ENCODE results near the gene COL1A2.

The COL1A2 gene

GRCh38 chr7:94422136-94422535, 27.4 kb downstream of the COL1A2 start:
- no peak overlapping the region for H3K4me2 ChIP-seq (ENCODE audit: low read depth, low read length, poor library complexity, severe bottlenecking)
- no peaks in the 10 kb centered on the region for H4K20me1 ChIP-seq (ENCODE audit: insufficient read depth, low read length, poor library complexity, severe bottlenecking)
- H3K4me3 ChIP-seq (ENCODE audit: low read length, poor library complexity, severe bottlenecking), result no peak overlapping the region
- H3K4me1 ChIP-seq (ENCODE audit: insufficient read depth, low read length, poor library complexity, severe bottlenecking), result no peaks in the 10 kb centered on the region
- no peaks in the 10 kb centered on the region for H3K9me3 ChIP-seq (ENCODE audit: insufficient read depth, low read depth, low read length)
- H3K36me3 ChIP-seq (ENCODE audit: insufficient read depth, low read length), result no peaks in the 10 kb centered on the region
- no peak for TF ChIP-seq CTCF (conservative IDR thresholded peaks at IDR 0.05; ENCODE audit: low read length)
- no peak for TF ChIP-seq EZH2phosphoT487 (IDR thresholded peaks at IDR 0.05; ENCODE audit: borderline replicate concordance)
- H3K9ac ChIP-seq (ENCODE audit: low read depth, low read length, poor library complexity, severe bottlenecking), result no peak overlapping the region
- no peaks in the 10 kb centered on the region for H3K9me2 ChIP-seq (replicated peaks; ENCODE audit: low read depth, low read length)
- no peak overlapping the region for H2AFZ ChIP-seq (ENCODE audit: low read length)
- H3K79me2 ChIP-seq (ENCODE audit: insufficient read depth, low read length), result no peaks in the 10 kb centered on the region
- no peaks in the 10 kb centered on the region for H3K27me3 ChIP-seq (ENCODE audit: insufficient read depth, low read length, poor library complexity, severe bottlenecking)
- no peaks in the 10 kb centered on the region for H3F3A ChIP-seq (ENCODE audit: low read depth)

DNA sequence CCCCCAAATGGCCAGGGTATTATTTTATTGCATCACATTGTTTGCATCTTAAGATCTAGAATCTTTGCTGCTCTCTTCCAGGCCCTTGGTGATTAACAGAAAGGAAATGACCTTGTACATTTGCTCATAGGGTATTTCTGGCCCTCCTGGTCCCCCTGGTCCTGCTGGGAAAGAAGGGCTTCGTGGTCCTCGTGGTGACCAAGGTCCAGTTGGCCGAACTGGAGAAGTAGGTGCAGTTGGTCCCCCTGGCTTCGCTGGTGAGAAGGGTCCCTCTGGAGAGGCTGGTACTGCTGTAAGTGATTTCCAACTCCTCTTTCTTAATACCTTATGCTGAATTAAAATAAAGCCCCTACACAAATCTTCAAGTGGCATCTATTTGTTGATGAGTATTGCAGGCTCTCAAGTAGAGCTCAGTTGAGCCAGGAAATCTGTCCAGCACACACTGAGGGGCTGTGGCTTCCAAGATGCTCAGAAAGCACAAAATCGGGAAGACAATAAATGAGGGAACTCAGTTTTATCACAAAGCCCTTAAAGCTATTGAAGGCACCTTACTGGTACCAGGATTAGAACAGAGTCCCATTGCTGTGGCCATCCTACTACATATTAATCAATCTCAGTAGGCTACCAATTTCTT, 28.2 kb downstream of the COL1A2 start:
- Histone ChIP-seq H3K36me3 (ENCODE audit: insufficient read depth, low read length) (no peaks in the 10 kb centered on the region), H3K4me2 (ENCODE audit: low read depth, low read length, poor library complexity, severe bottlenecking) (no peak overlapping the region), H3F3A (ENCODE audit: low read depth) (no peaks in the 10 kb centered on the region)

DNA sequence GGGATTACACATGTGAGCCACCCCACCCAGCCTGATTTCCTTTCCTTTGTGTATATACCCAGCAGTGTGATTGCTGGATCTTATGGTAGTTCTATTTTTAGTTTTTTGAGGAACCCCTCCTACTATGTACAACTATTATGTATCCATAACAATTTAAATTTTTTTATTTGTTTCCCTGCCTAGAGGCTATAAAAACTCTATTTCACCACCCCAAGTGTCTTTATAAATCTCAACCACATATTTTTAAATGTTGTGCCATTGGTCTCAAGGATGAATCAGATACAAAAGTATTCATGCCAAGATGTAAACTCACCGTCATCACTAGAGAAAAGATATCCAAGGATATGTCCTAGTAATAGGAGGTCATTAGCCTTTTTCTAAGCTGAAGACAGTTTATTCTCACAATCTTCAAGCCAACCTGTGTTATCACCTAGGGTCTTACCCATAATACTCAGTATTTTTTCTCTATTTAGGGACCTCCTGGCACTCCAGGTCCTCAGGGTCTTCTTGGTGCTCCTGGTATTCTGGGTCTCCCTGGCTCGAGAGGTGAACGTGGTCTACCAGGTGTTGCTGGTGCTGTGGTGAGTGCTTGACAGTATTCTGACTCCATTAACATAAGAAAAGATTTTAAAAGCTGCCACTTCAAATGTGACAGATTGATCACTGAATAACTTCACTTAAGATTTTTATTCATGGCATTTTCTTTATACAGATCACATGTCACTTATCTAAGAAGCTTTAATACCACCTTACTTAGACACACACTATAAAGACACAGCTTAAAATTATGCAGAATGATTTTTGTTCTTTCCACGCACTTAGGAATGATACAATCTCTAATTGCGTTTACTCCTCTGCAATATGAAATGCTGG, 29.4 kb downstream of the COL1A2 start:
- Histone ChIP-seq H3K27me3 (ENCODE audit: insufficient read depth, low read length, poor library complexity, severe bottlenecking) (no peaks in the 10 kb centered on the region), H3K9me2 (replicated peaks; ENCODE audit: low read depth, low read length) (no peaks in the 10 kb centered on the region), H3K79me2 (ENCODE audit: insufficient read depth, low read length) (no peaks in the 10 kb centered on the region), H3K9me3 (ENCODE audit: insufficient read depth, low read depth, low read length) (no peaks in the 10 kb centered on the region), H2AFZ (ENCODE audit: low read length) (no peak overlapping the region), H3K4me3 (ENCODE audit: low read length, poor library complexity, severe bottlenecking) (no peak overlapping the region), H3K36me3 (ENCODE audit: insufficient read depth, low read length) (no peaks in the 10 kb centered on the region), H3K4me1 (ENCODE audit: insufficient read depth, low read length, poor library complexity, severe bottlenecking) (no peaks in the 10 kb centered on the region), H3K4me2 (ENCODE audit: low read depth, low read length, poor library complexity, severe bottlenecking) (no peak overlapping the region), H3F3A (ENCODE audit: low read depth) (no peaks in the 10 kb centered on the region), H3K9ac (ENCODE audit: low read depth, low read length, poor library complexity, severe bottlenecking) (no peak overlapping the region), H4K20me1 (ENCODE audit: insufficient read depth, low read length, poor library complexity, severe bottlenecking) (no peaks in the 10 kb centered on the region)
- TF ChIP-seq CTCF (conservative IDR thresholded peaks at IDR 0.05; ENCODE audit: low read length), result no peak
- no peak for TF ChIP-seq EZH2phosphoT487 (IDR thresholded peaks at IDR 0.05; ENCODE audit: borderline replicate concordance)

More for the DNA sequence above, 28.2 kb downstream of the COL1A2 start:
- Histone ChIP-seq H3K4me3 (ENCODE audit: low read length, poor library complexity, severe bottlenecking) (no peak overlapping the region), H4K20me1 (ENCODE audit: insufficient read depth, low read length, poor library complexity, severe bottlenecking) (no peaks in the 10 kb centered on the region), H3K4me1 (ENCODE audit: insufficient read depth, low read length, poor library complexity, severe bottlenecking) (no peaks in the 10 kb centered on the region), H3K27me3 (ENCODE audit: insufficient read depth, low read length, poor library complexity, severe bottlenecking) (no peaks in the 10 kb centered on the region), H2AFZ (ENCODE audit: low read length) (no peak overlapping the region), H3K9me3 (ENCODE audit: insufficient read depth, low read depth, low read length) (no peaks in the 10 kb centered on the region), H3K9ac (ENCODE audit: low read depth, low read length, poor library complexity, severe bottlenecking) (no peak overlapping the region), H3K9me2 (replicated peaks; ENCODE audit: low read depth, low read length) (no peaks in the 10 kb centered on the region), H3K79me2 (ENCODE audit: insufficient read depth, low read length) (no peaks in the 10 kb centered on the region)
- TF ChIP-seq CTCF (conservative IDR thresholded peaks at IDR 0.05; ENCODE audit: low read length) (no peak), EZH2phosphoT487 (IDR thresholded peaks at IDR 0.05; ENCODE audit: borderline replicate concordance) (no peak)
